Liver (tissue), 9 donors: Measurements from ENCODE around the gene DUT. TPM values are rescaled to one million over a fixed set of nuclear protein-coding genes. Genes with fewer than 3 reads are reported as not detected.

Experiments used
- DNase-seq: peaks from one replicate; pipeline ENCODE4 v3.0.0-alpha.2; 2017; ENCODE audit warnings: low spot score
- H3K27ac ChIP-seq, 2 donors: one replicate each; pipeline ENCODE4 v1.7.0; 2013; ENCODE audit warnings: inconsistent platforms in 2 of 2, low read length in 2 of 2, control low read depth in 1 of 2, low read depth in 1 of 2, mild to moderate bottlenecking in 1 of 2
- H3K27me3 ChIP-seq, 4 donors: one replicate each; pipeline versions ENCODE4 v1.6.1 to v1.7.0; 2013; ENCODE audit warnings: low read length in 3 of 4, inconsistent platforms in 1 of 4, mild to moderate bottlenecking in 1 of 4, moderate library complexity in 1 of 4; ENCODE audit not compliant: control insufficient read depth in 4 of 4, insufficient read depth in 4 of 4
- H3K36me3 ChIP-seq, 4 donors: one replicate each; pipeline versions ENCODE4 v1.6.1 to v1.7.0; 2013; ENCODE audit warnings: low read length in 3 of 4, mild to moderate bottlenecking in 3 of 4, low read depth in 1 of 4, moderate library complexity in 1 of 4; ENCODE audit not compliant: control insufficient read depth in 4 of 4, insufficient read depth in 3 of 4
- H3K4me1 ChIP-seq, 4 donors: one replicate each; pipeline versions ENCODE4 v1.6.1 to v1.7.0; 2013; ENCODE audit warnings: low read length in 3 of 4, mild to moderate bottlenecking in 3 of 4, moderate library complexity in 1 of 4; ENCODE audit not compliant: control insufficient read depth in 4 of 4, insufficient read depth in 4 of 4
- H3K4me3 ChIP-seq, 3 donors: one replicate each; pipeline versions ENCODE4 v1.6.1 to v1.7.0; 2013; ENCODE audit warnings: low read length in 3 of 3, control low read depth in 1 of 3, low read depth in 1 of 3, mild to moderate bottlenecking in 1 of 3
- H3K9ac ChIP-seq, 2 donors: one replicate each; pipeline ENCODE4 v1.7.0; 2013; ENCODE audit warnings: low read length in 2 of 2, mild to moderate bottlenecking in 2 of 2, moderate library complexity in 2 of 2, control low read depth in 1 of 2, low read depth in 1 of 2
- H3K9me3 ChIP-seq, 4 donors: one replicate each; pipeline versions ENCODE4 v1.6.1 to v1.7.0; 2013; ENCODE audit warnings: low read length in 3 of 4; ENCODE audit not compliant: control insufficient read depth in 4 of 4
- ATF3 ChIP-seq: IDR thresholded peaks from 2 replicates; pipeline ENCODE4 v1.6.1; 2016; ENCODE audit warnings: antibody characterized with exemption
- CTCF ChIP-seq: fragments of 150-350 bp; IDR thresholded peaks from 2 replicates; pipeline ENCODE4 v1.5.1; 2017; ENCODE audit warnings: improper control_type of control experiment, low read depth, low read length; ENCODE audit not compliant: missing input control
- EGR1 ChIP-seq, 2 donors: IDR thresholded peaks; 2 replicates each; pipeline ENCODE4 v1.6.1; 2016 to 2018; ENCODE audit warnings: antibody characterized with exemption in 2 of 2, low read depth in 2 of 2
- FOXA1 ChIP-seq: IDR thresholded peaks from 2 replicates; pipeline ENCODE4 v1.6.1; 2016; ENCODE audit warnings: antibody characterized with exemption
- FOXA2 ChIP-seq: IDR thresholded peaks from 2 replicates; pipeline ENCODE4 v1.6.1; 2016; ENCODE audit warnings: antibody characterized with exemption
- GABPA ChIP-seq, 2 donors: IDR thresholded peaks in 1 of 2; conservative IDR thresholded peaks in 1 of 2; 2 replicates each; pipeline ENCODE4 v1.6.1; 2016; ENCODE audit warnings: antibody characterized with exemption in 2 of 2, mild to moderate bottlenecking in 1 of 2, moderate library complexity in 1 of 2
- HNF4A ChIP-seq, 2 donors: conservative IDR thresholded peaks; 2 replicates each; pipeline ENCODE4 v1.6.1; 2016; ENCODE audit warnings: antibody characterized with exemption in 2 of 2, mild to moderate bottlenecking in 2 of 2
- HNF4G ChIP-seq: IDR thresholded peaks from 2 replicates; pipeline ENCODE4 v1.6.1; 2016; ENCODE audit warnings: antibody characterized with exemption
- JUND ChIP-seq, 2 donors: IDR thresholded peaks; 2 replicates each; pipeline ENCODE4 v1.6.1; 2016; ENCODE audit warnings: antibody characterized with exemption in 2 of 2
- MAX ChIP-seq: IDR thresholded peaks from 2 replicates; pipeline ENCODE4 v1.6.1; 2016; ENCODE audit warnings: antibody characterized with exemption
- NR2F2 ChIP-seq: IDR thresholded peaks from 2 replicates; pipeline ENCODE4 v1.6.1; 2016; ENCODE audit warnings: antibody characterized with exemption
- RAD21 ChIP-seq, 2 donors: IDR thresholded peaks; 2 replicates each; pipeline ENCODE4 v1.6.1; 2016; ENCODE audit warnings: antibody characterized with exemption in 2 of 2, mild to moderate bottlenecking in 2 of 2
- REST ChIP-seq: IDR thresholded peaks from 2 replicates; pipeline ENCODE4 v1.6.1; 2016; ENCODE audit warnings: antibody characterized with exemption, mild to moderate bottlenecking
- RXRA ChIP-seq, 2 donors: IDR thresholded peaks; 2 replicates each; pipeline ENCODE4 v1.6.1; 2017 to 2018; ENCODE audit warnings: antibody characterized with exemption in 2 of 2, mild to moderate bottlenecking in 1 of 2
- SP1 ChIP-seq: IDR thresholded peaks from 2 replicates; pipeline ENCODE4 v1.6.1; 2018; ENCODE audit warnings: antibody characterized with exemption, mild to moderate bottlenecking
- TAF1 ChIP-seq: conservative IDR thresholded peaks from 2 replicates; pipeline ENCODE4 v1.6.1; 2016; ENCODE audit warnings: antibody characterized with exemption, mild to moderate bottlenecking
- YY1 ChIP-seq: IDR thresholded peaks from 2 replicates; pipeline ENCODE4 v1.6.1; 2016; ENCODE audit warnings: antibody characterized with exemption, mild to moderate bottlenecking
- ZBTB33 ChIP-seq: IDR thresholded peaks from 2 replicates; pipeline ENCODE4 v1.6.1; 2016; ENCODE audit warnings: antibody characterized with exemption
- WGBS: extraction: QIAGEN DNeasy Blood & Tissue Kit; methylation state at CpG from one replicate; pipeline ENCODE4 v1.1.7; 2013; 5-methylcytosine and 5-hydroxymethylcytosine counted together
- polyA plus RNA-seq, 2 donors: library from polyadenylated mRNA; stranded (reverse) in 1 of 2; unstranded in 1 of 2; fragments of 200-250 nt in 1 of 2; fragments of >200 nt in 1 of 2; fragmentation: Nextera tagmentation in 1 of 2; extraction: Ambion mirVana in 1 of 2; gene quantifications; one replicate each; pipeline versions ENCODE4 v1.2.1 to v1.2.3, GENCODE V29; 2013 to 2015
- total RNA-seq, 2 donors: library from RNA; depleted of rRNA; stranded (reverse); fragments of >200 nt; gene quantifications; one replicate each; pipeline ENCODE4 v1.2.3, GENCODE V29; 2014
- donor health status: healthy.
- donor health status: healthy.
- donor health status: healthy.
- donor health status: healthy.
- donor health status: healthy.

DUT gene
- total and polyA plus RNA-seq, 4 donors: 12.8 to 58.7 (median 35.1) TPM

GRCh38 chr15:48383031-48383430, 51.8 kb downstream of the DUT start:
- WGBS: 81% methylated on average over 2 of the region's 2 CpGs
- no peak overlapping the region for H3K4me3 ChIP-seq
- H3K27me3 ChIP-seq: no peaks in the 10 kb centered on the region
- TF ChIP-seq ATF3 (no peak), YY1 (no peak), HNF4A (conservative IDR thresholded peaks at IDR 0.05) (no peak), FOXA2 (no peak), CTCF (no peak), RAD21 (IDR thresholded peaks at IDR 0.05) (no peak), MAX (no peak), SP1 (no peak), JUND (IDR thresholded peaks at IDR 0.05) (no peak), EGR1 (IDR thresholded peaks at IDR 0.05; ENCODE audit: low read depth in 2 of 2) (no peak), FOXA1 (no peak), REST (no peak), TAF1 (no peak), ZBTB33 (no peak), RXRA (IDR thresholded peaks at IDR 0.05) (no peak), HNF4G (no peak), GABPA (IDR thresholded peaks at IDR 0.05 in 1 of 2, conservative IDR thresholded peaks at IDR 0.05 in 1 of 2) (no peak), NR2F2 (no peak)
- H3K4me1 ChIP-seq: no peaks in the 10 kb centered on the region
- H3K9me3 ChIP-seq: no peaks in the 10 kb centered on the region
- H3K36me3 ChIP-seq: no peaks in the 10 kb centered on the region
- DNase-seq: no peak
- no peak overlapping the region for H3K9ac ChIP-seq
- no peak overlapping the region for H3K27ac ChIP-seq

- no peak for DNase-seq
- Histone ChIP-seq H3K4me1 (no peaks in the 10 kb centered on the region), H3K4me3 (no peak overlapping the region), H3K9me3 (no peaks in the 10 kb centered on the region), H3K27ac (no peak overlapping the region), H3K9ac (no peak overlapping the region), H3K27me3 (no peaks in the 10 kb centered on the region), H3K36me3 (no peaks in the 10 kb centered on the region)
- 89% methylated on average over 3 of the region's 3 CpGs for WGBS
- TF ChIP-seq MAX (no peak), SP1 (no peak), RXRA (IDR thresholded peaks at IDR 0.05) (no peak), FOXA2 (no peak), RAD21 (IDR thresholded peaks at IDR 0.05) (no peak), EGR1 (IDR thresholded peaks at IDR 0.05; ENCODE audit: low read depth in 2 of 2) (no peak), ATF3 (no peak), REST (no peak), YY1 (no peak), HNF4G (no peak), TAF1 (no peak), FOXA1 (no peak), GABPA (IDR thresholded peaks at IDR 0.05 in 1 of 2, conservative IDR thresholded peaks at IDR 0.05 in 1 of 2) (no peak), JUND (IDR thresholded peaks at IDR 0.05) (no peak), HNF4A (conservative IDR thresholded peaks at IDR 0.05) (no peak)
Observed at GRCh38 chr15:48384616-48385015, 53.4 kb downstream of the DUT start.
